ENCODE measurements around the gene KAT5.

DNA sequence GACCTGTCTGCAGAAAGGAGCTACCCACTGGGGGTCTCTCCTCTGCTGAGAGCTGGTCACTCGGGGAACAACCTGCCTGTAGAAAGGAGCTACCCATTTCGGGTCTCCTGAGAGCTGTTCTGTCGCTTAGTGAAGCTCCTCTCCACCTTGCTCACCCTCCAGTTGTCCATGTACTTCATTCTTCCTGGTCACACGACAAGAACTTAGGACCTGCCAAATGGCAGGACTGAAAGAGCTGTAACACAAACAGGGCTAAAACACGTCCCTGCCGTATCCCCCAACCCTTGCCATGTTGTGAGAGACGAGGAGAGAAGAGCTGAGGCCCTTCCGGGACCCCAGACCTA lies 32.6 kb downstream of the KAT5 start:
- TF ChIP-seq, protein P1, sequence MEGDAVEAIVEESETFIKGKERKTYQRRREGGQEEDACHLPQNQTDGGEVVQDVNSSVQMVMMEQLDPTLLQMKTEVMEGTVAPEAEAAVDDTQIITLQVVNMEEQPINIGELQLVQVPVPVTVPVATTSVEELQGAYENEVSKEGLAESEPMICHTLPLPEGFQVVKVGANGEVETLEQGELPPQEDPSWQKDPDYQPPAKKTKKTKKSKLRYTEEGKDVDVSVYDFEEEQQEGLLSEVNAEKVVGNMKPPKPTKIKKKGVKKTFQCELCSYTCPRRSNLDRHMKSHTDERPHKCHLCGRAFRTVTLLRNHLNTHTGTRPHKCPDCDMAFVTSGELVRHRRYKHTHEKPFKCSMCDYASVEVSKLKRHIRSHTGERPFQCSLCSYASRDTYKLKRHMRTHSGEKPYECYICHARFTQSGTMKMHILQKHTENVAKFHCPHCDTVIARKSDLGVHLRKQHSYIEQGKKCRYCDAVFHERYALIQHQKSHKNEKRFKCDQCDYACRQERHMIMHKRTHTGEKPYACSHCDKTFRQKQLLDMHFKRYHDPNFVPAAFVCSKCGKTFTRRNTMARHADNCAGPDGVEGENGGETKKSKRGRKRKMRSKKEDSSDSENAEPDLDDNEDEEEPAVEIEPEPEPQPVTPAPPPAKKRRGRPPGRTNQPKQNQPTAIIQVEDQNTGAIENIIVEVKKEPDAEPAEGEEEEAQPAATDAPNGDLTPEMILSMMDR (IDR thresholded peaks at IDR 0.05; ENCODE audit: extremely low read depth in 1 of 2, insufficient read depth in 1 of 2, low read depth in 1 of 2, low read length in 2 of 2), result no peak
- TF ChIP-seq POLR2AphosphoS5 (IDR thresholded peaks at IDR 0.05; ENCODE audit: insufficient read depth, low read depth, low read length), result no peak
- TF ChIP-seq, protein P2, sequence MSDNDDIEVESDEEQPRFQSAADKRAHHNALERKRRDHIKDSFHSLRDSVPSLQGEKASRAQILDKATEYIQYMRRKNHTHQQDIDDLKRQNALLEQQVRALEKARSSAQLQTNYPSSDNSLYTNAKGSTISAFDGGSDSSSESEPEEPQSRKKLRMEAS (IDR thresholded peaks at IDR 0.05; ENCODE audit: insufficient read depth, insufficient read length), result no peak
- TF ChIP-seq POLR2A (IDR thresholded peaks at IDR 0.05; ENCODE audit: low read depth, low read length), result no peak
- no peak for TF ChIP-seq MYC (IDR thresholded peaks at IDR 0.05; ENCODE audit: low read depth, low read length)
- TF ChIP-seq EZH2 (IDR thresholded peaks at IDR 0.05; ENCODE audit: borderline replicate concordance, low read depth, low read length, severe bottlenecking), result no peak

Data from endothelial cell of umbilical vein (primary cell).